Activated T-helper 1 cell treated with anti-CD3 and anti-CD28 coated beads, Interleukin-12 subunit alpha, Interleukin-12 subunit beta, Interleukin-2, Interleukin-4 antibody, amounts not matched to agents 30 ng/mL and 10 ng/mL and 1 ng/mL, durations not matched to agents 14 hours and 24 hours and 36 hours (primary cell): ENCODE data around the gene ENO1. TPM values are rescaled to one million over a fixed set of nuclear protein-coding genes. Genes with fewer than 3 reads are reported as not detected.
"Not testable (repeated sequence)": the region's sequence is repeated elsewhere in the genome, so short reads cannot be mapped to it uniquely, and the experiment has no call there.

ENCODE experiments used
- DNase-seq: peaks from one replicate; pipeline ENCODE4 v3.0.0; 2021; ENCODE audit warnings: low spot score
- H3K27ac Mint-ChIP-seq: one replicate; pipeline ENCODE4 v1.8.0; 2021; ENCODE audit warnings: mild to moderate bottlenecking, mixed read lengths
- H3K27me3 Mint-ChIP-seq: one replicate; pipeline ENCODE4 v1.8.0; 2022; ENCODE audit warnings: mild to moderate bottlenecking, moderate library complexity, mixed read lengths; ENCODE audit not compliant: insufficient read depth
- H3K36me3 Mint-ChIP-seq: one replicate; pipeline ENCODE4 v1.8.0; 2021; ENCODE audit warnings: low read depth, mixed read lengths
- H3K4me1 Mint-ChIP-seq: one replicate; pipeline ENCODE4 v1.8.0; 2021; ENCODE audit warnings: low read depth, mixed read lengths
- H3K4me3 Mint-ChIP-seq: one replicate; pipeline ENCODE4 v1.8.0; 2021; ENCODE audit warnings: mild to moderate bottlenecking, moderate library complexity, mixed read lengths
- H3K9me3 Mint-ChIP-seq: one replicate; pipeline ENCODE4 v1.8.0; 2021; ENCODE audit warnings: mixed read lengths
- intact Hi-C: fragments of 100-400 bp; cut with micrococcal nuclease; formaldehyde crosslinking; loops from one replicate; pipeline ENCODE4 v1.15.1; 2024
- total RNA-seq: library from RNA; stranded (reverse); gene quantifications from 2 replicates; pipeline ENCODE4 v1.2.3, GENCODE V29; 2022

ENO1 gene
- total RNA-seq, 1 donor from 2014 or later, result 3,370 TPM

GRCh38 chr1:8847990-8848389, 30.5 kb downstream of the ENO1 start:
- no peak overlapping the region for H3K27ac Mint-ChIP-seq
- no peak overlapping the region for H3K4me3 Mint-ChIP-seq
- no peaks in the 10 kb centered on the region for H3K36me3 Mint-ChIP-seq
- intact Hi-C loops, result loop anchor here (5.0 to 10.0 kb wide), 3 partner anchors 53 to 451 kb away; no protein-coding TSS in a partner anchor
- H3K27me3 Mint-ChIP-seq, result peaks cover 6% of the 10 kb centered on the region
- no peak for DNase-seq
- no peaks in the 10 kb centered on the region for H3K9me3 Mint-ChIP-seq
- H3K4me1 Mint-ChIP-seq, result no peaks in the 10 kb centered on the region

- DNase-seq, result no peak
- Mint-ChIP-seq H3K4me1 (no peaks in the 10 kb centered on the region), H3K36me3 (no peaks in the 10 kb centered on the region), H3K27ac (no peak overlapping the region), H3K4me3 (no peak overlapping the region), H3K9me3 (no peaks in the 10 kb centered on the region), H3K27me3 (peaks cover 6% of the 10 kb centered on the region)
- intact Hi-C loops, result loop anchor here (5.0 to 10.0 kb wide), 3 partner anchors 51 to 449 kb away; no protein-coding TSS in a partner anchor
Observed at GRCh38 chr1:8846263-8846662, 32.2 kb downstream of the ENO1 start.

- Mint-ChIP-seq H3K36me3 (no peaks in the 10 kb centered on the region), H3K27me3 (peaks cover 6% of the 10 kb centered on the region), H3K9me3 (no peaks in the 10 kb centered on the region), H3K27ac (no peak overlapping the region), H3K4me3 (no peak overlapping the region), H3K4me1 (no peaks in the 10 kb centered on the region)
- DNase-seq, result no peak
- intact Hi-C loops, result loop anchor here (5.0 to 10.0 kb wide), 3 partner anchors 51 to 448 kb away; no protein-coding TSS in a partner anchor
Observed at GRCh38 chr1:8845104-8846097, 33.1 kb downstream of the ENO1 start.

- Mint-ChIP-seq H3K27ac (no peak overlapping the region), H3K27me3 (peaks cover 6% of the 10 kb centered on the region), H3K4me3 (no peak overlapping the region), H3K4me1 (no peaks in the 10 kb centered on the region), H3K9me3 (no peaks in the 10 kb centered on the region), H3K36me3 (no peaks in the 10 kb centered on the region)
- DNase-seq, result no peak
- intact Hi-C loops, result loop anchor here (5.0 to 10.0 kb wide), 3 partner anchors 50 to 447 kb away; no protein-coding TSS in a partner anchor
Observed at GRCh38 chr1:8844501-8845006, 33.9 kb downstream of the ENO1 start.

- Mint-ChIP-seq H3K9me3 (no peaks in the 10 kb centered on the region), H3K4me3 (no peak overlapping the region), H3K36me3 (no peaks in the 10 kb centered on the region), H3K4me1 (no peaks in the 10 kb centered on the region), H3K27ac (no peak overlapping the region), H3K27me3 (peaks cover 13% of the 10 kb centered on the region)
- no peak for DNase-seq
- intact Hi-C loops, result loop anchor here (10.0 kb wide), 2 partner anchors 47 to 117 kb away; no protein-coding TSS in a partner anchor
Observed at GRCh38 chr1:8841395-8841794, 37.1 kb downstream of the ENO1 start.

- no peaks in the 10 kb centered on the region for H3K9me3 Mint-ChIP-seq
- H3K36me3 Mint-ChIP-seq, result no peaks in the 10 kb centered on the region
- intact Hi-C loops, result loop anchor here (10.0 kb wide), 2 partner anchors 45 to 115 kb away; no protein-coding TSS in a partner anchor
- H3K27ac Mint-ChIP-seq, result no peak overlapping the region
- H3K27me3 Mint-ChIP-seq, result peaks cover 13% of the 10 kb centered on the region
- H3K4me3 Mint-ChIP-seq, result no peak overlapping the region
- no peak for DNase-seq
- no peaks in the 10 kb centered on the region for H3K4me1 Mint-ChIP-seq
Observed at GRCh38 chr1:8839990-8840389, 38.5 kb downstream of the ENO1 start.

GRCh38 chr1:8835941-8836643, 42.4 kb downstream of the ENO1 start:
- Mint-ChIP-seq H3K27me3 (peaks cover 7% of the 10 kb centered on the region), H3K36me3 (no peaks in the 10 kb centered on the region), H3K4me1 (no peaks in the 10 kb centered on the region), H3K9me3 (no peaks in the 10 kb centered on the region), H3K4me3 (no peak overlapping the region), H3K27ac (no peak overlapping the region)
- intact Hi-C loops, result no loop called here
- DNase-seq, result no peak

- intact Hi-C loops, result no loop called here
- Mint-ChIP-seq H3K9me3 (no peaks in the 10 kb centered on the region), H3K36me3 (no peaks in the 10 kb centered on the region), H3K27me3 (peaks cover 2% of the 10 kb centered on the region), H3K4me3 (no peak overlapping the region), H3K27ac (no peak overlapping the region), H3K4me1 (peaks cover 8% of the 10 kb centered on the region)
- DNase-seq, result no peak
Observed at GRCh38 chr1:8831340-8831739, 47.1 kb downstream of the ENO1 start.

- H3K9me3 Mint-ChIP-seq, DNase-seq, H3K36me3 Mint-ChIP-seq, H3K4me3 Mint-ChIP-seq, H3K27me3 Mint-ChIP-seq, intact Hi-C loops, H3K4me1 Mint-ChIP-seq, H3K27ac Mint-ChIP-seq: not testable (repeated sequence)
Observed at GRCh38 chr1:8830732-8831131, 47.8 kb downstream of the ENO1 start.

GRCh38 chr1:8825985-8826481, 52.5 kb downstream of the ENO1 start:
- DNase-seq, result no peak
- H3K27me3 Mint-ChIP-seq, result peaks cover 14% of the 10 kb centered on the region
- no peak overlapping the region for H3K4me3 Mint-ChIP-seq
- no peaks in the 10 kb centered on the region for H3K9me3 Mint-ChIP-seq
- intact Hi-C loops, result no loop called here
- H3K4me1 Mint-ChIP-seq, result peaks cover 8% of the 10 kb centered on the region
- H3K27ac Mint-ChIP-seq, result no peak overlapping the region
- no peaks in the 10 kb centered on the region for H3K36me3 Mint-ChIP-seq

- no peaks in the 10 kb centered on the region for H3K36me3 Mint-ChIP-seq
- no peak overlapping the region for H3K4me3 Mint-ChIP-seq
- H3K27ac Mint-ChIP-seq, result peak overlapping the region; percentile 44
- DNase-seq, result no peak
- H3K27me3 Mint-ChIP-seq, result peaks cover 15% of the 10 kb centered on the region
- intact Hi-C loops, result no loop called here
- H3K4me1 Mint-ChIP-seq, result peaks cover 5% of the 10 kb centered on the region
- H3K9me3 Mint-ChIP-seq, result no peaks in the 10 kb centered on the region
Observed at GRCh38 chr1:8823295-8823664, 55.2 kb downstream of the ENO1 start.

- DNase-seq, result no peak
- Mint-ChIP-seq H3K9me3 (no peaks in the 10 kb centered on the region), H3K36me3 (no peaks in the 10 kb centered on the region), H3K4me3 (no peak overlapping the region), H3K27me3 (peaks cover 17% of the 10 kb centered on the region), H3K27ac (no peak overlapping the region), H3K4me1 (peaks cover 8% of the 10 kb centered on the region)
- intact Hi-C loops, result no loop called here
Observed at GRCh38 chr1:8822373-8823294, 55.9 kb downstream of the ENO1 start.
